Parathyroid adenoma (tissue), 2 donors: ENCODE data around the gene SUGP1.

Experiments used
- H2AFZ ChIP-seq: fragments of 300-600 bp; sonication (generic); one replicate; pipeline ENCODE4 v1.7.0; 2017; ENCODE audit warnings: antibody characterized with exemption, mild to moderate bottlenecking
- H3K27ac ChIP-seq: fragments of 300-600 bp; sonication (generic); one replicate; pipeline ENCODE4 v1.7.0; 2017
- H3K27me3 ChIP-seq: fragments of 300-600 bp; sonication (generic); one replicate; pipeline ENCODE4 v1.7.0; 2017; ENCODE audit warnings: low read length; ENCODE audit not compliant: control insufficient read depth, insufficient read depth
- H3K36me3 ChIP-seq: fragments of 300-600 bp; sonication (generic); one replicate; pipeline ENCODE4 v1.7.0; 2017; ENCODE audit warnings: low read length; ENCODE audit not compliant: control insufficient read depth, insufficient read depth
- H3K4me1 ChIP-seq: fragments of 300-600 bp; sonication (generic); one replicate; pipeline ENCODE4 v1.7.0; 2017; ENCODE audit warnings: control low read depth
- H3K4me2 ChIP-seq: fragments of 300-600 bp; sonication (generic); one replicate; pipeline ENCODE4 v1.7.0; 2017; ENCODE audit warnings: low read length
- H3K4me3 ChIP-seq: fragments of 300-600 bp; sonication (generic); one replicate; pipeline ENCODE4 v1.7.0; 2017; ENCODE audit warnings: low read depth, low read length
- H3K79me2 ChIP-seq: fragments of 300-600 bp; sonication (generic); one replicate; pipeline ENCODE4 v1.7.0; 2017; ENCODE audit warnings: control low read depth
- H3K9ac ChIP-seq: fragments of 300-600 bp; sonication (generic); one replicate; pipeline ENCODE4 v1.7.0; 2017; ENCODE audit warnings: mild to moderate bottlenecking
- H3K9me3 ChIP-seq: fragments of 300-600 bp; sonication (generic); one replicate; pipeline ENCODE4 v1.7.0; 2017; ENCODE audit warnings: low read length; ENCODE audit not compliant: control insufficient read depth
- CTCF ChIP-seq: fragments of 300-600 bp; sonication (generic); IDR thresholded peaks from one replicate; pipeline ENCODE4 v1.7.0; 2017; ENCODE audit warnings: antibody characterized with exemption, mild to moderate bottlenecking
- donor health status: primary hyperparathyroidism.

SUGP1 gene

GRCh38 chr19:19336597-19336996 lies 16.3 kb upstream of the SUGP1 start:
- Histone ChIP-seq H3K9me3 (no peaks in the 10 kb centered on the region), H3K4me2 (no peak overlapping the region), H3K4me1 (no peaks in the 10 kb centered on the region), H3K36me3 (no peaks in the 10 kb centered on the region), H3K27ac (no peak overlapping the region), H3K27me3 (no peaks in the 10 kb centered on the region), H2AFZ (no peak overlapping the region), H3K9ac (no peak overlapping the region), H3K4me3 (no peak overlapping the region), H3K79me2 (peaks cover 60% of the 10 kb centered on the region)
- TF ChIP-seq CTCF, result no peak

- Histone ChIP-seq H3K9me3 (no peaks in the 10 kb centered on the region), H3K4me3 (no peak overlapping the region), H3K27me3 (no peaks in the 10 kb centered on the region), H3K36me3 (no peaks in the 10 kb centered on the region), H3K79me2 (peaks cover 67% of the 10 kb centered on the region), H3K27ac (no peak overlapping the region), H3K4me2 (no peak overlapping the region), H2AFZ (no peak overlapping the region), H3K9ac (no peak overlapping the region), H3K4me1 (no peaks in the 10 kb centered on the region)
- no peak for TF ChIP-seq CTCF
Observed at GRCh38 chr19:19335408-19336158, 15.3 kb upstream of the SUGP1 start.

GRCh38 chr19:19334989-19335344 lies 14.7 kb upstream of the SUGP1 start:
- no peaks in the 10 kb centered on the region for H3K4me1 ChIP-seq
- H3K27ac ChIP-seq, result no peak overlapping the region
- peaks cover 72% of the 10 kb centered on the region for H3K79me2 ChIP-seq
- H3K9me3 ChIP-seq, result no peaks in the 10 kb centered on the region
- H3K4me3 ChIP-seq, result no peak overlapping the region
- H3K9ac ChIP-seq, result no peak overlapping the region
- H3K27me3 ChIP-seq, result no peaks in the 10 kb centered on the region
- TF ChIP-seq CTCF, result no peak
- H3K36me3 ChIP-seq, result no peaks in the 10 kb centered on the region
- no peak overlapping the region for H3K4me2 ChIP-seq
- no peak overlapping the region for H2AFZ ChIP-seq

GRCh38 chr19:19334063-19334988 lies 14.0 kb upstream of the SUGP1 start:
- Histone ChIP-seq H3K27me3 (no peaks in the 10 kb centered on the region), H3K9me3 (no peaks in the 10 kb centered on the region), H2AFZ (no peak overlapping the region), H3K27ac (no peak overlapping the region), H3K36me3 (no peaks in the 10 kb centered on the region), H3K4me1 (no peaks in the 10 kb centered on the region), H3K4me3 (no peak overlapping the region), H3K9ac (no peak overlapping the region), H3K4me2 (no peak overlapping the region), H3K79me2 (peaks cover 74% of the 10 kb centered on the region)
- no peak for TF ChIP-seq CTCF
